HCT116 (cell line): ENCODE results near the gene OR52N5. TPM values are rescaled to one million over a fixed set of nuclear protein-coding genes. Genes with fewer than 3 reads are reported as not detected.

Experiments
- ATAC-seq: fragments of 200-7000 bp; cut with Tn5 transposase; 2 replicates; pipeline ENCODE4 v1.9.1; 2020; ENCODE audit warnings: mild to moderate bottlenecking, moderate library complexity
- BruUV-seq: library from RNA; stranded (reverse); fragments of 400-500 nt; replicated peaks from 2 replicates; lab custom pipeline; 2021; lab: Mats Ljungman, UMichigan
- CTCF ChIA-PET: fragments of 300-600 bp; sonication (Branson Sonifier 250); formaldehyde crosslinking; loops from one replicate; lab custom pipeline; 2021; ENCODE audit warnings: antibody characterized with exemption; lab: Charles Lee
- POLR2A ChIA-PET: fragments of 300-600, 350-600 bp; sonication (Branson Sonifier 250); formaldehyde crosslinking; loops from one replicate; lab custom pipeline; 2021; ENCODE audit warnings: antibody characterized with exemption; lab: Charles Lee
- RAD21 ChIA-PET, 2 experiments: fragments of 300-600 bp; sonication (Branson Sonifier 250); formaldehyde crosslinking; loops; one replicate each; lab custom pipeline; 2023; ENCODE audit warnings: low total read pairs in 2 of 2; ENCODE audit not compliant: uncharacterized antibody in 2 of 2, unreplicated experiment in 2 of 2, low non-redundant PET in 1 of 2; lab: Charles Lee
- DNase-seq: peaks from one replicate; pipeline ENCODE4 v3.0.0-alpha.2; 2010; ENCODE audit warnings: low read depth, low spot score
- H2AFZ ChIP-seq: fragments of 200-600 bp; shearing (Covaris generic), sonication (generic); 2 replicates; pipeline ENCODE4 v1.6.1; 2017; ENCODE audit warnings: low read depth, mixed run types, mixed read lengths, antibody characterized with exemption, low read length; ENCODE audit not compliant: poor library complexity, severe bottlenecking
- H3K27ac ChIP-seq: 2 replicates; pipeline ENCODE4 v1.5.1; 2012; ENCODE audit warnings: low read depth, low read length
- H3K27me3 ChIP-seq: fragments of 200-600 bp; sonication (generic); 2 replicates; pipeline ENCODE4 v1.6.1; 2016; ENCODE audit warnings: mixed run types, low read length, mixed read lengths; ENCODE audit not compliant: insufficient read depth
- H3K36me3 ChIP-seq, 2 experiments: fragments of 200-500 bp in 1 of 2; fragments of 200-600 bp in 1 of 2; sonication (Bioruptor generic) in 1 of 2; sonication (generic) in 1 of 2; 2 replicates each; pipeline versions ENCODE4 v1.5.1 to v1.6.1; 2014 to 2016; ENCODE audit warnings: low read length in 2 of 2, inconsistent platforms in 1 of 2, mixed read lengths in 1 of 2, mixed run types in 1 of 2; ENCODE audit not compliant: insufficient read depth in 2 of 2, control insufficient read depth in 1 of 2
- H3K4me1 ChIP-seq, 2 experiments: fragments of 200-600 bp in 1 of 2; sonication (generic) in 1 of 2; 2 replicates each; pipeline versions ENCODE4 v1.5.1 to v1.6.1; 2012 to 2017; ENCODE audit warnings: low read length in 2 of 2, inconsistent platforms in 1 of 2, mild to moderate bottlenecking in 1 of 2, mixed read lengths in 1 of 2, mixed run types in 1 of 2, moderate library complexity in 1 of 2; ENCODE audit not compliant: insufficient read depth in 2 of 2, control insufficient read depth in 1 of 2
- H3K4me2 ChIP-seq: fragments of 200-600 bp; sonication (generic); 2 replicates; pipeline ENCODE4 v1.6.1; 2017; ENCODE audit warnings: mixed run types, low read length, mixed read lengths
- H3K4me3 ChIP-seq, 2 experiments: fragments of 200-600 bp in 1 of 2; sonication (generic) in 1 of 2; replicated peaks in 1 of 2; 2 replicates each; pipeline ENCODE4 v1.5.1; 2011 to 2016; ENCODE audit warnings: low read length in 2 of 2, control low read depth in 1 of 2, low read depth in 1 of 2, mild to moderate bottlenecking in 1 of 2, mixed read lengths in 1 of 2, mixed run types in 1 of 2
- H3K79me2 ChIP-seq: fragments of 200-600 bp; sonication (generic); 2 replicates; pipeline ENCODE4 v1.6.1; 2017; ENCODE audit warnings: mild to moderate bottlenecking, mixed run types, low read length, moderate library complexity, mixed read lengths; ENCODE audit not compliant: insufficient read depth
- H3K9ac ChIP-seq: fragments of 200-600 bp; sonication (generic); 2 replicates; pipeline ENCODE4 v1.6.1; 2016; ENCODE audit warnings: low read length, mixed read lengths
- H3K9me2 ChIP-seq: fragments of 200-600 bp; sonication (generic), shearing (Covaris generic); 2 replicates; pipeline ENCODE4 v1.6.1; 2017; ENCODE audit warnings: mixed run types, mild to moderate bottlenecking, moderate library complexity; ENCODE audit not compliant: insufficient read depth
- H3K9me3 ChIP-seq, 2 experiments: fragments of 200-500 bp in 1 of 2; fragments of 200-600 bp in 1 of 2; sonication (Bioruptor generic) in 1 of 2; sonication (generic) in 1 of 2; 2 replicates each; pipeline ENCODE4 v1.6.1; 2014 to 2017; ENCODE audit warnings: low read length in 2 of 2, mixed read lengths in 2 of 2, inconsistent platforms in 1 of 2, low read depth in 1 of 2, mild to moderate bottlenecking in 1 of 2, mixed run types in 1 of 2, moderate library complexity in 1 of 2; ENCODE audit not compliant: control insufficient read depth in 1 of 2, insufficient read depth in 1 of 2
- H4K20me1 ChIP-seq: fragments of 200-600 bp; sonication (generic), shearing (Covaris generic); 2 replicates; pipeline ENCODE4 v1.6.1; 2017; ENCODE audit warnings: mixed run types, mild to moderate bottlenecking, moderate library complexity; ENCODE audit not compliant: insufficient read depth
- EGR1 ChIP-seq: IDR thresholded peaks from 2 replicates; pipeline ENCODE4 v1.6.1; 2012; ENCODE audit warnings: low read depth
- ELF1 ChIP-seq: IDR thresholded peaks from 2 replicates; pipeline ENCODE4 v1.6.1; 2012; ENCODE audit warnings: low read depth, borderline replicate concordance
- EZH2 ChIP-seq: fragments of 200-600 bp; sonication (generic); IDR thresholded peaks from 2 replicates; pipeline ENCODE4 v1.6.1; 2017; ENCODE audit warnings: antibody characterized with exemption, mixed run types
- EZH2phosphoT487 ChIP-seq: fragments of 200-600 bp; IDR thresholded peaks from 2 replicates; pipeline ENCODE4 v1.6.1; 2018; ENCODE audit warnings: antibody characterized with exemption, borderline replicate concordance
- POLR2A ChIP-seq: IDR thresholded peaks from 2 replicates; pipeline ENCODE4 v1.7.0; 2011; ENCODE audit warnings: borderline replicate concordance; ENCODE audit not compliant: insufficient read depth, insufficient read length; ENCODE audit errors: extremely low read depth
- SIN3A ChIP-seq: IDR thresholded peaks from 2 replicates; pipeline ENCODE4 v1.6.1; 2012; ENCODE audit warnings: low read depth
- SP1 ChIP-seq: IDR thresholded peaks from 2 replicates; pipeline ENCODE4 v1.6.1; 2012; ENCODE audit warnings: low read depth
- ZNF274 ChIP-seq: fragments of 200-500 bp; sonication (Bioruptor generic); IDR thresholded peaks from 2 replicates; pipeline ENCODE4 v1.6.1; 2014; ENCODE audit warnings: mild to moderate bottlenecking, low read depth, low read length, inconsistent platforms
- intact Hi-C: fragments of 100-400 bp; cut with micrococcal nuclease; formaldehyde crosslinking; loops from 2 replicates; pipeline ENCODE4 v1.10.0; 2022
- total RNA-seq: library from RNA; stranded (reverse); gene quantifications from one replicate; pipeline ENCODE4 v1.2.1, GENCODE V29; 2021; ENCODE audit not compliant: unreplicated experiment
- TF ChIP-seq, protein P1 (sequence below): IDR thresholded peaks from 2 replicates; pipeline ENCODE4 v1.6.1; 2012
- TF ChIP-seq, protein P2 (sequence below), 3 experiments: fragments of 200-600 bp in 1 of 3; sonication (generic) in 1 of 3; IDR thresholded peaks in 2 of 3; conservative IDR thresholded peaks in 1 of 3; 2 replicates each; pipeline ENCODE4 v1.5.1; 2012 to 2017; ENCODE audit warnings: low read depth in 2 of 3, low read length in 2 of 3, antibody characterized with exemption in 1 of 3, borderline replicate concordance in 1 of 3, control low read depth in 1 of 3, mild to moderate bottlenecking in 1 of 3, mixed read lengths in 1 of 3, mixed run types in 1 of 3, moderate library complexity in 1 of 3; ENCODE audit not compliant: insufficient read depth in 1 of 3
- TF ChIP-seq, protein P3 (sequence below): IDR thresholded peaks from 2 replicates; pipeline ENCODE4 v1.6.1; 2012
- TF ChIP-seq, protein P4 (sequence below): IDR thresholded peaks from 2 replicates; pipeline ENCODE4 v1.6.1; 2011; ENCODE audit warnings: mild to moderate bottlenecking, low read length, moderate library complexity; ENCODE audit not compliant: insufficient replicate concordance; ENCODE audit errors: extremely low read depth
- TF ChIP-seq, protein P5 (sequence below): IDR thresholded peaks from 2 replicates; pipeline ENCODE4 v1.6.1; 2012; ENCODE audit warnings: low read depth

The OR52N5 gene
- total RNA-seq, 1 experiment from 2014 or later: not detected

DNA sequence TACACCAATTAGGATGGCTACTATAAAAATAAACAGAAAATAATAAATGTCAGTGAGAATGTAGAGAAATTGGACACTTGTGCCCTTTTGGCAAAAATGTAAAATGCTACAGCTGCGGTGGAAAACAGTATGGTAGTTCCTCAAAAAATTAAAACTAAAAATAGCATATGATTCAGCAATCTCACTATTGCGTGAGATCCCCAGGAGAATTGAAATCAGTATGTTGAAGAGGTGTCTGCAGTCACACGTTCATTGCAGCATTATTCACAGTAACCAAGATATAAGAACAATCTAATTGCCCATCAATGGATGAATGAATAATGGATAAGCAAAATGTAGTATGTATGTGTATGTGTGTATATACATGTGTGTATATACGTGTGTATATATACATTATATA, 32.4 kb upstream of the OR52N5 start:
- Histone ChIP-seq H3K4me1 (no peaks in the 10 kb centered on the region), H3K4me2 (no peak overlapping the region), H3K27ac (no peak overlapping the region), H3K36me3 (no peaks in the 10 kb centered on the region), H3K9me3 (no peaks in the 10 kb centered on the region), H3K4me3 (no peak overlapping the region), H3K9me2 (no peaks in the 10 kb centered on the region), H2AFZ (no peak overlapping the region), H3K27me3 (peaks cover 59% of the 10 kb centered on the region), H4K20me1 (no peaks in the 10 kb centered on the region; the same call in 1 of the 2 replicates), H3K79me2 (no peaks in the 10 kb centered on the region), H3K9ac (no peak overlapping the region)
- CTCF ChIA-PET: no interaction called here
- no TSS peak for BruUV-seq
- TF ChIP-seq, protein P1, sequence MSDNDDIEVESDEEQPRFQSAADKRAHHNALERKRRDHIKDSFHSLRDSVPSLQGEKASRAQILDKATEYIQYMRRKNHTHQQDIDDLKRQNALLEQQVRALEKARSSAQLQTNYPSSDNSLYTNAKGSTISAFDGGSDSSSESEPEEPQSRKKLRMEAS: no peak
- TF ChIP-seq, protein P2, sequence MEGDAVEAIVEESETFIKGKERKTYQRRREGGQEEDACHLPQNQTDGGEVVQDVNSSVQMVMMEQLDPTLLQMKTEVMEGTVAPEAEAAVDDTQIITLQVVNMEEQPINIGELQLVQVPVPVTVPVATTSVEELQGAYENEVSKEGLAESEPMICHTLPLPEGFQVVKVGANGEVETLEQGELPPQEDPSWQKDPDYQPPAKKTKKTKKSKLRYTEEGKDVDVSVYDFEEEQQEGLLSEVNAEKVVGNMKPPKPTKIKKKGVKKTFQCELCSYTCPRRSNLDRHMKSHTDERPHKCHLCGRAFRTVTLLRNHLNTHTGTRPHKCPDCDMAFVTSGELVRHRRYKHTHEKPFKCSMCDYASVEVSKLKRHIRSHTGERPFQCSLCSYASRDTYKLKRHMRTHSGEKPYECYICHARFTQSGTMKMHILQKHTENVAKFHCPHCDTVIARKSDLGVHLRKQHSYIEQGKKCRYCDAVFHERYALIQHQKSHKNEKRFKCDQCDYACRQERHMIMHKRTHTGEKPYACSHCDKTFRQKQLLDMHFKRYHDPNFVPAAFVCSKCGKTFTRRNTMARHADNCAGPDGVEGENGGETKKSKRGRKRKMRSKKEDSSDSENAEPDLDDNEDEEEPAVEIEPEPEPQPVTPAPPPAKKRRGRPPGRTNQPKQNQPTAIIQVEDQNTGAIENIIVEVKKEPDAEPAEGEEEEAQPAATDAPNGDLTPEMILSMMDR (IDR thresholded peaks at IDR 0.05 in 2 of 3, conservative IDR thresholded peaks at IDR 0.05 in 1 of 3; ENCODE audit: borderline replicate concordance in 1 of 3, insufficient read depth in 1 of 3, low read depth in 2 of 3, low read length in 2 of 3): no peak
- TF ChIP-seq ZNF274: no peak
- no peak for TF ChIP-seq EZH2phosphoT487
- TF ChIP-seq POLR2A: no peak
- no peak for TF ChIP-seq EZH2
- TF ChIP-seq, protein P3, sequence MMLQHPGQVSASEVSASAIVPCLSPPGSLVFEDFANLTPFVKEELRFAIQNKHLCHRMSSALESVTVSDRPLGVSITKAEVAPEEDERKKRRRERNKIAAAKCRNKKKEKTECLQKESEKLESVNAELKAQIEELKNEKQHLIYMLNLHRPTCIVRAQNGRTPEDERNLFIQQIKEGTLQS: no peak
- TF ChIP-seq, protein P4, sequence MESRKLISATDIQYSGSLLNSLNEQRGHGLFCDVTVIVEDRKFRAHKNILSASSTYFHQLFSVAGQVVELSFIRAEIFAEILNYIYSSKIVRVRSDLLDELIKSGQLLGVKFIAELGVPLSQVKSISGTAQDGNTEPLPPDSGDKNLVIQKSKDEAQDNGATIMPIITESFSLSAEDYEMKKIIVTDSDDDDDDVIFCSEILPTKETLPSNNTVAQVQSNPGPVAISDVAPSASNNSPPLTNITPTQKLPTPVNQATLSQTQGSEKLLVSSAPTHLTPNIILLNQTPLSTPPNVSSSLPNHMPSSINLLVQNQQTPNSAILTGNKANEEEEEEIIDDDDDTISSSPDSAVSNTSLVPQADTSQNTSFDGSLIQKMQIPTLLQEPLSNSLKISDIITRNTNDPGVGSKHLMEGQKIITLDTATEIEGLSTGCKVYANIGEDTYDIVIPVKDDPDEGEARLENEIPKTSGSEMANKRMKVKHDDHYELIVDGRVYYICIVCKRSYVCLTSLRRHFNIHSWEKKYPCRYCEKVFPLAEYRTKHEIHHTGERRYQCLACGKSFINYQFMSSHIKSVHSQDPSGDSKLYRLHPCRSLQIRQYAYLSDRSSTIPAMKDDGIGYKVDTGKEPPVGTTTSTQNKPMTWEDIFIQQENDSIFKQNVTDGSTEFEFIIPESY: no peak
- TF ChIP-seq ELF1: no peak
- no peak for TF ChIP-seq EGR1
- TF ChIP-seq, protein P5, sequence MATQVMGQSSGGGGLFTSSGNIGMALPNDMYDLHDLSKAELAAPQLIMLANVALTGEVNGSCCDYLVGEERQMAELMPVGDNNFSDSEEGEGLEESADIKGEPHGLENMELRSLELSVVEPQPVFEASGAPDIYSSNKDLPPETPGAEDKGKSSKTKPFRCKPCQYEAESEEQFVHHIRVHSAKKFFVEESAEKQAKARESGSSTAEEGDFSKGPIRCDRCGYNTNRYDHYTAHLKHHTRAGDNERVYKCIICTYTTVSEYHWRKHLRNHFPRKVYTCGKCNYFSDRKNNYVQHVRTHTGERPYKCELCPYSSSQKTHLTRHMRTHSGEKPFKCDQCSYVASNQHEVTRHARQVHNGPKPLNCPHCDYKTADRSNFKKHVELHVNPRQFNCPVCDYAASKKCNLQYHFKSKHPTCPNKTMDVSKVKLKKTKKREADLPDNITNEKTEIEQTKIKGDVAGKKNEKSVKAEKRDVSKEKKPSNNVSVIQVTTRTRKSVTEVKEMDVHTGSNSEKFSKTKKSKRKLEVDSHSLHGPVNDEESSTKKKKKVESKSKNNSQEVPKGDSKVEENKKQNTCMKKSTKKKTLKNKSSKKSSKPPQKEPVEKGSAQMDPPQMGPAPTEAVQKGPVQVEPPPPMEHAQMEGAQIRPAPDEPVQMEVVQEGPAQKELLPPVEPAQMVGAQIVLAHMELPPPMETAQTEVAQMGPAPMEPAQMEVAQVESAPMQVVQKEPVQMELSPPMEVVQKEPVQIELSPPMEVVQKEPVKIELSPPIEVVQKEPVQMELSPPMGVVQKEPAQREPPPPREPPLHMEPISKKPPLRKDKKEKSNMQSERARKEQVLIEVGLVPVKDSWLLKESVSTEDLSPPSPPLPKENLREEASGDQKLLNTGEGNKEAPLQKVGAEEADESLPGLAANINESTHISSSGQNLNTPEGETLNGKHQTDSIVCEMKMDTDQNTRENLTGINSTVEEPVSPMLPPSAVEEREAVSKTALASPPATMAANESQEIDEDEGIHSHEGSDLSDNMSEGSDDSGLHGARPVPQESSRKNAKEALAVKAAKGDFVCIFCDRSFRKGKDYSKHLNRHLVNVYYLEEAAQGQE: no peak
- no peak for TF ChIP-seq SIN3A
- no peak for TF ChIP-seq SP1
- intact Hi-C loops: loop anchor here (10.0 kb wide), 1 partner anchor 539 kb away; no protein-coding TSS in a partner anchor
- DNase-seq (no peak), ATAC-seq (no peak)
- RAD21 ChIA-PET: no interaction called here
- POLR2A ChIA-PET: no interaction called here
